ENCODE data around the gene RWDD2A. TPM values are rescaled to one million over a fixed set of nuclear protein-coding genes. Genes with fewer than 3 reads are reported as not detected.

The RWDD2A gene
- total RNA-seq (2014; rRNA removed; shearing (Covaris generic); ENCODE audit: low replicate concordance): 1.6 and 1.7 TPM in 2 replicates

GRCh38 chr6:83192871-83193746 lies at the start of gene RWDD2A, which contains the start of gene PGM3:
Gene RWDD2A, plus strand, starts transcription at chr6:83193357. Its CDS starts 1,095 bp downstream, at chr6:83194452.
Gene PGM3, minus strand, starts transcription at chr6:83193265. Its CDS starts 2,253 bp downstream, at chr6:83191012.
- Histone ChIP-seq H3K36me3 (peaks cover 31% of the 10 kb centered on the region), H3K9me3 (no peaks in the 10 kb centered on the region), H3K27me3 (no peaks in the 10 kb centered on the region), H3K4me3 (peak within 1 kb of the TSS; percentile 79)
- DNase-seq: peak; percentile 91

DNA sequence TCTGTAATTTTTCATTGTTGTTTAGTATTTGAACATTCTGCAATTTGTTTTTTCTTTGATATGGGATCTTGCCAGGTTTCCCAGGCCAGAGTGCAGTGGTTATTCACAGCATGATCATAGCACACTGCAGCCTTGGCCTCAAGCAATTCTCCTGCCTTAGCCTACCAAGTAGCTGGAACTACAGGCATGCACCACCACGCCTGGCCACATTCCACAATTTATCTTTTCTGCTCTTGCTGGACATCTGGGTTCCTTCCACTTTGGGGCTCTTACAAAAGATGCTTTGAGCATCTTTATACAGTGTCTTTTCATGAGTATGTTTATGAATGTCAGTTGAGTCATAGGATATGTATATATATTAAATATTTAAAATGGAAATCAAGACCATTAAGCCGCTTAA lies 42.0 kb upstream of the RWDD2A start:
- H3K27me3 ChIP-seq: no peaks in the 10 kb centered on the region
- H3K4me3 ChIP-seq: no peak overlapping the region
- H3K36me3 ChIP-seq: peaks cover 11% of the 10 kb centered on the region
- peak; percentile 6 for DNase-seq
- H3K9me3 ChIP-seq: no peaks in the 10 kb centered on the region

DNA sequence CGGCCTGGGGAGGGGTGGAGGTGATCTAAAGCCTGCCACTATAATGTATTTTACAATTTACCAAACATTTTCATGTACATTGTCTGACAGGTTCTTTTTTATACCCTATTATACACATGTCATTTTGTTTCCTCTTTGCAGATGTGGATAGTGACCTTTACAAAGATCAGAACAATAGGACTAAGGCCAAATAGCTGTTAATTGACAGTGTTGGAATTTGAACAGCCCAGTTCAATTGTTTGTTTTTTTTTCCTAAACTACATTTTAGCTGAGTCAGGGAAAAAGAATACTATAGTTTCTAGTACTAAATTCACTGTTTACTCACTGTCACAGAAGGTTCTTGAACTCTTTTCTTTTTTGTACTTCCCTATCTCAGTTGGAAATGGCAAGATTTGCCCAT lies 40.2 kb upstream of the RWDD2A start:
- no peak for DNase-seq
- Histone ChIP-seq H3K9me3 (no peaks in the 10 kb centered on the region), H3K27me3 (no peaks in the 10 kb centered on the region), H3K36me3 (peaks cover 16% of the 10 kb centered on the region), H3K4me3 (no peak overlapping the region)

DNA sequence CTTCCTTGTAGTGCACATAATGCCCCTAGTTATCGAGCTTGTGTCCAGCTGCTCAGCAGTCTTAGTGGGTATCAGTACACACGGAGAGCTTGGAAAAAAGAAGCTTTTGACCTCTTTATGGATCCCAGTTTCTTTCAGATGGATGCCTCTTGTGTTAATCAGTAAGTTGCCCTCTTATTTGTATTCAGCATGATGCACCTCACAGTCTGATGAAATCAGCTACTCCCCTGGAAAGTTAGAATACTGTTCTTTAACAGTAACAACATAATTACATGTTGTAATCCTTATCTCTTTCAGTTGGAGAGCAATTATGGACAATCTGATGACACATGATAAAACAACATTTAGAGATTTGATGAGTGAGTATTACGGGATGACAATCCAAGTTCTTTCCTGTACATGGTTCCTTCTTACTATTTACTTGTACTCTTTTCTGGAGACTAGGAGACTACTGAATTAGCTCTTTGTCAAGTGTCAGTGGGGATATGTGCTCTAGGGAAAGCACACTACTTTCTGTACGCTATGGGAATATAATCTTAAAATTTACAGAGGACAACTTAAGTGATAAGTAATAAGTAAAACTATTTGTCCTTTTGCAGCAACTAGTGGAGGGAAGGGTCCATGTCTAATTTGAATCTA lies 39.2 kb upstream of the RWDD2A start:
- no peaks in the 10 kb centered on the region for H3K27me3 ChIP-seq
- DNase-seq: no peak
- no peaks in the 10 kb centered on the region for H3K9me3 ChIP-seq
- H3K36me3 ChIP-seq: peaks cover 16% of the 10 kb centered on the region
- no peak overlapping the region for H3K4me3 ChIP-seq

DNA sequence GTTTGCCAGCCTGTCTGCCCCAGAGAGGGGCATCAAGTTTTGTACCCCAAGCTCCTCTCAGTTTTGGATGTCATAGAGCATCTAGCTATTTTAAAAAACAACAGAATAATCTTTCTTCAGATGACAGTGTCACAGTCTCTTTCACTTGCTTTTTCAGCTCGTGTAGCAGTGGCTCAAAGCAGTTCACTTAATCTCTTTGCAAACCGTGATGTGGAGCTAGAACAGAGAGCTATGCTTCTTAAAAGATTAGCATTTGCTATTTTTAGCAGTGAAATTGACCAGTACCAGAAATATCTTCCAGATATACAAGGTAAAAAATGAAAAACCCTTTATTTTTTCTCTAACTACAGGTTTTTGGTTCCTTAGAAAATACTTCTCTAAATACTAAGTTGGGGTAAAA lies 37.4 kb upstream of the RWDD2A start:
- H3K36me3 ChIP-seq: peaks cover 16% of the 10 kb centered on the region
- H3K4me3 ChIP-seq: no peak overlapping the region
- DNase-seq: no peak
- H3K9me3 ChIP-seq: no peaks in the 10 kb centered on the region
- no peaks in the 10 kb centered on the region for H3K27me3 ChIP-seq

DNA sequence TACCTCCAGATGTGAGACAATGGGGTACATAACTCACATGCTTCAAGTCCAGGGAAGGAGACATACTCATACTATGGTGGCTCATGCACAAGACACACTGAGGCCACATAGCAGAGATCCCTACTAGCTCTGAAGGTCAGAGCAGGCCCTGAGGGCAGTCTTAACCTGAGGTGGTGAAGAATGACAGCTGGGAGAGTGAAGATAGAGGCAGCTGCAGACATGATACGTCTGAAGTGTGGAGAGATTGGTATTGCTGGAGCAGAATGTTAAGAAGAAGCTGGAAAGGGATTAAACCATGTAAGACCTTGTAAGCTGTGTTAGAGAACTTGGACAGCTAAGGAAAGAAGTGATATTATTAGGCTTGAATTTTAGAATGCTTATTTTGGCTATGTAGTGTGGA lies 33.0 kb upstream of the RWDD2A start:
- no peak for DNase-seq
- H3K9me3 ChIP-seq: no peaks in the 10 kb centered on the region
- H3K27me3 ChIP-seq: no peaks in the 10 kb centered on the region
- H3K36me3 ChIP-seq: peaks cover 22% of the 10 kb centered on the region
- no peak overlapping the region for H3K4me3 ChIP-seq

DNA sequence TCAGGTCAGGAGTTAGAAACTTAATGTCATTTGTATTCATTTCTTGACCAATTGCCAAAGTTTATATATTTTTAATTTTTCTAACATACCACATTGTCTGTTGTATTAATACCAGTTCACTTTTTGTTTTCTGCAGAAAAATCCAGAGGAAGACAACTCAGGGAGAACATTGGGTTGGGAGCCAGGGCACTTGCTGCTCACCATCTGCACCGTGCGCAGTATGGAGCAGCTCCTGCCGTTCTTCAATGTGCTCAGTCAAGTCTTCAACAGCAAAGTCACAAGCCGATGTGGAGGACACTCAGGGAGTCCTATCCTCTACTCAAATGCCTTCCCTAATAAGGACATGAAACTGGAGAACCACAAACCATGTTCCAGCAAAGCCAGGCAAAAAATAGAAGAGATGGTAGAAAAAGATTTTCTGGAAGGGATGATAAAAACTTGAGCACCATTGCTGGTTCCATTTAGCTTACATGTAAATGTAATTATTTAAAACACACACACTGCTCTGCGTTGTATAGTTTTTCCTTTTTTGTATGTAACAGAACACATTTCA lies 25.4 kb upstream of the RWDD2A start:
- H3K9me3 ChIP-seq: no peaks in the 10 kb centered on the region
- H3K4me3 ChIP-seq: no peak overlapping the region
- no peak for DNase-seq
- H3K27me3 ChIP-seq: no peaks in the 10 kb centered on the region
- peaks cover 81% of the 10 kb centered on the region for H3K36me3 ChIP-seq

DNA sequence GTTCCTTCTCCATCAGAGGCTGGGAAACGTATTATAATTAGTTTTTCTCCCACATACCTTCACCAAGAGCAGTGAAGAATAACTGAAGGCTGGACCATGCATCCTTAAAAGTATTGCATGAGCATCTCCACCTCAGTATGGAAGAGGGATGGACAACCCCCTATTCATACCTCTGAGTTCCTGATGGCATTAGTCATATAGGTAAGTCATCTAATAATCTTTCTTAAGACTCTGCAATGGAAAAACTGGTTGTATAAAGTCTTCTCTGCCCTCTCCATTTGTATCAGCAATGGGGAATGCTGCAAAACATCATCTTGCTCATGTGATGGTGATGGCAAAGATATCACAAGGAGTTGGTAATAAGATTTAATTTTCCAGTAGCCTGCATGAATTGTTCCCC lies 24.6 kb upstream of the RWDD2A start:
- Histone ChIP-seq H3K9me3 (no peaks in the 10 kb centered on the region), H3K4me3 (no peak overlapping the region), H3K36me3 (peaks cover 85% of the 10 kb centered on the region), H3K27me3 (no peaks in the 10 kb centered on the region)
- no peak for DNase-seq

DNA sequence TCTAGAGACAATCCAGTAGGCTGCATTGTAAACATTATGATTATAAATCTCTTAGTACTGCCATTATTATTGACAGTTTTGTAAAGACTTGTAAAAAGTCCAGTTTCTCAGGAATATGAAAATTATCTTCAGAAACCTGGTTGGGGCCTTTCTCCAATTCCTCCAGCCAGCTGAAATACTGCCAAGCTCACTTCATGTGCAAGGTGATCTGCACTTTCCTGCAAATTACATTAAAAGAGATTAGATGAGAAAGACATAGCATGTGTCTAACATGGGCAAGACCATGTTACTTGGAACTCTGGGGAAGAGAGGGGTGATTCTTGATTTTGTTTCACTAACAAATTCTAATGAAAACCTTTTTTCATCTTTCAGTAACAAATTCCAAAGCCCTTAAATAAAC lies 24.1 kb upstream of the RWDD2A start:
- H3K36me3 ChIP-seq: peaks cover 90% of the 10 kb centered on the region
- H3K27me3 ChIP-seq: no peaks in the 10 kb centered on the region
- no peak overlapping the region for H3K4me3 ChIP-seq
- no peaks in the 10 kb centered on the region for H3K9me3 ChIP-seq
- no peak for DNase-seq

DNA sequence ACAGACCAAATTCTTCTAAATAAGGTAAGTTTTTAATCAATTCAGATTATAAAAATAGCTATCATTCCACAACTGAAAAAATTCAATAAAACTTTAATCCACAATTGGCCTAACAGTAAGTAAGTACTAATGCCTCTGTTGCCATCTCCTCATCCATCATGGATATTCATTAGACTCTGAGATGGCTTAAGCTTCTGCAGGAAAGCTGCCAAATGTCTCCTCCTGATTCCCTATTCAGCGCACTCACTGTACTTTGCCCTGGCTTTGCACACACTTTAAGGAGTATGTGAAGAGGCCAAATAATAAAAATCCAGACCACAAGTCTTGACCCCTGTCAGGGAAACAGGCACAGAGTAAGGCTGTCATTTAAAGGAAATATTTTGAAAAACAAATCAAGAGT lies 23.6 kb upstream of the RWDD2A start:
- Histone ChIP-seq H3K4me3 (no peak overlapping the region), H3K36me3 (peaks cover 90% of the 10 kb centered on the region), H3K9me3 (no peaks in the 10 kb centered on the region), H3K27me3 (no peaks in the 10 kb centered on the region)
- no peak for DNase-seq

DNA sequence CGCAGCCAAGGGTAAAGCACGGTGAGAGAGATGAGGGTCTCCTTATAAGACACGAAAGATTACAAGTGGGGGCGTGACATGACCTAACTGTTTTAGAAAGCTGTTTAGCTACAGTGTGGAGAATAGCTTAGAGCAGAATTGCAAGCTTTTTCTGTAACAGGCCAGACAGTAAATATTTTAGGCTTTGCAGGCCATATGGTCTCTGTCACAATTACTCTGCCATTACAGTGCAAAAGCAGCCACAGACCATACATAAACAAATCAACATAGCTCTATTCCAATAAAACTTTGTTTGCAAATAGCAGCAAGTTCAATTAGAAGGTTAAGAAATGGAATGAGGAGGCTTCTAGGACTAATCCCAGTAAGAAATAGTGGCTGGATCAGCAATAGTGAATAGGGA lies 16.9 kb upstream of the RWDD2A start:
- Histone ChIP-seq H3K27me3 (no peaks in the 10 kb centered on the region), H3K36me3 (peaks cover 82% of the 10 kb centered on the region), H3K9me3 (no peaks in the 10 kb centered on the region), H3K4me3 (no peak overlapping the region)
- DNase-seq: no peak

- H3K36me3 ChIP-seq: peaks cover 78% of the 10 kb centered on the region
- DNase-seq: no peak
- H3K4me3 ChIP-seq: no peak overlapping the region
- H3K27me3 ChIP-seq: no peaks in the 10 kb centered on the region
- no peaks in the 10 kb centered on the region for H3K9me3 ChIP-seq
Observed at GRCh38 chr6:83180426-83180950, 12.7 kb upstream of the RWDD2A start.

DNA sequence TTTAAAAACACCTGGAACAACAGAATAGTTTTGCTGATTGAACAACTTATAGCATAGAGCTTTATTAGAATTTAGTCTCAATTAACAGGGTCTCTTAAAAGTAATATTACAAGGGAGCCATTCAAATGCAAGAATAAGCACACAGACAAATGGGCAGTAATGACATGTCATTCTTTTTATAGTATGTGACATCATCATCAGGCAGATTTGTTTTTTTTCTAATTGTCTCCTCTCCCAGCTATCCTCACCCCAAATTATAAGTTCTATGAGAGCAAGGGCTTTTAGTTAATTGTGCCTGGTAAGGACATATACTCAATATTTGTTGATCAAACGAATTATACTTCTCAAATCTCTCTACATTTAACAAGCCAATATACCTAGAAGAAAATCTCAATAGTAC lies 11.0 kb upstream of the RWDD2A start:
- H3K4me3 ChIP-seq: no peak overlapping the region
- no peaks in the 10 kb centered on the region for H3K9me3 ChIP-seq
- peaks cover 85% of the 10 kb centered on the region for H3K36me3 ChIP-seq
- no peak for DNase-seq
- H3K27me3 ChIP-seq: no peaks in the 10 kb centered on the region

- Histone ChIP-seq H3K36me3 (peaks cover 89% of the 10 kb centered on the region), H3K9me3 (no peaks in the 10 kb centered on the region), H3K4me3 (no peak overlapping the region), H3K27me3 (no peaks in the 10 kb centered on the region)
- DNase-seq: peak; percentile 51
Observed at GRCh38 chr6:83183082-83183828, 9.9 kb upstream of the RWDD2A start.

GRCh38 chr6:83185096-83185495 lies 8.1 kb upstream of the RWDD2A start:
- DNase-seq: no peak
- Histone ChIP-seq H3K27me3 (no peaks in the 10 kb centered on the region), H3K4me3 (no peak overlapping the region), H3K9me3 (no peaks in the 10 kb centered on the region), H3K36me3 (peaks cover 93% of the 10 kb centered on the region)

- no peaks in the 10 kb centered on the region for H3K27me3 ChIP-seq
- H3K9me3 ChIP-seq: no peaks in the 10 kb centered on the region
- H3K4me3 ChIP-seq: no peak overlapping the region
- DNase-seq: no peak
- peaks cover 72% of the 10 kb centered on the region for H3K36me3 ChIP-seq
Observed at GRCh38 chr6:83188501-83188900, 4.7 kb upstream of the RWDD2A start.

DNA sequence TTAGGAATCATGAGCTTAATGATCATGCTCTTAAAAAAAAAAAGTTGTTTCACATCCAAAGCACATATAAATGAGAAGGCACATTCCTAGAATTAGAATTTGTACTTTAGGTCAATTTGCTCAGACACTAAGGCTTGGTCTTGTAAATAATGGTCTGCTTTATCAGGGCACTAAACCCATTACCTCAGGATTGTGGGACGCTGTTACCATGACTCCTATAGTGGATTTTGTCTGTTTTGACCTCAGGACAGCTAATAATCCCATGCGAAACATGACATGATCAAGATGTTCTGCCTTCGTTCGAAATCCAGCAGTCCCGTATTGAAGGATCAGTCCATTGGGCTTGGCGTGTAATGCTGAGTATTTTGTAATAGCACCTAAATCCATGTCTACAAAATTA lies 2.5 kb upstream of the RWDD2A start:
- Histone ChIP-seq H3K4me3 (no peak overlapping the region), H3K9me3 (no peaks in the 10 kb centered on the region), H3K36me3 (peaks cover 53% of the 10 kb centered on the region), H3K27me3 (no peaks in the 10 kb centered on the region)
- DNase-seq: no peak

All from MG63 (cell line).